ENCODE data around the gene ZNF18.

The ZNF18 gene

GRCh38 chr17:11969565-11969964 lies 27.7 kb downstream of the ZNF18 start:
- H3K36me3 ChIP-seq (ENCODE audit: control insufficient read depth, low read length): no peaks in the 10 kb centered on the region
- H3K4me2 ChIP-seq (ENCODE audit: low read length): no peak overlapping the region
- H3K27me3 ChIP-seq (ENCODE audit: control insufficient read depth, low read length): no peaks in the 10 kb centered on the region
- TF ChIP-seq EZH2phosphoT487 (IDR thresholded peaks at IDR 0.05; ENCODE audit: borderline replicate concordance, low read length): no peak
- TF ChIP-seq, protein P1, sequence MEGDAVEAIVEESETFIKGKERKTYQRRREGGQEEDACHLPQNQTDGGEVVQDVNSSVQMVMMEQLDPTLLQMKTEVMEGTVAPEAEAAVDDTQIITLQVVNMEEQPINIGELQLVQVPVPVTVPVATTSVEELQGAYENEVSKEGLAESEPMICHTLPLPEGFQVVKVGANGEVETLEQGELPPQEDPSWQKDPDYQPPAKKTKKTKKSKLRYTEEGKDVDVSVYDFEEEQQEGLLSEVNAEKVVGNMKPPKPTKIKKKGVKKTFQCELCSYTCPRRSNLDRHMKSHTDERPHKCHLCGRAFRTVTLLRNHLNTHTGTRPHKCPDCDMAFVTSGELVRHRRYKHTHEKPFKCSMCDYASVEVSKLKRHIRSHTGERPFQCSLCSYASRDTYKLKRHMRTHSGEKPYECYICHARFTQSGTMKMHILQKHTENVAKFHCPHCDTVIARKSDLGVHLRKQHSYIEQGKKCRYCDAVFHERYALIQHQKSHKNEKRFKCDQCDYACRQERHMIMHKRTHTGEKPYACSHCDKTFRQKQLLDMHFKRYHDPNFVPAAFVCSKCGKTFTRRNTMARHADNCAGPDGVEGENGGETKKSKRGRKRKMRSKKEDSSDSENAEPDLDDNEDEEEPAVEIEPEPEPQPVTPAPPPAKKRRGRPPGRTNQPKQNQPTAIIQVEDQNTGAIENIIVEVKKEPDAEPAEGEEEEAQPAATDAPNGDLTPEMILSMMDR (IDR thresholded peaks at IDR 0.05; ENCODE audit: low read depth, low read length, poor library complexity, severe bottlenecking): no peak
- no peak overlapping the region for H3K27ac ChIP-seq (ENCODE audit: low read depth, low read length)
- 0 out of 2 replicates have a peak, but pooled peaks cover 4% of the 10 kb centered on the region for H3K9me3 ChIP-seq (ENCODE audit: control insufficient read depth, insufficient read depth, low read length)
- H3K4me1 ChIP-seq (ENCODE audit: control insufficient read depth, low read length): no peaks in the 10 kb centered on the region
- no peaks in the 10 kb centered on the region for H3K9me2 ChIP-seq (replicated peaks; ENCODE audit: control insufficient read depth, low read length)
- H3K79me2 ChIP-seq (ENCODE audit: control insufficient read depth, low read length): no peaks in the 10 kb centered on the region
- no peaks in the 10 kb centered on the region for H4K20me1 ChIP-seq (ENCODE audit: control insufficient read depth, insufficient read depth, low read depth, low read length)
- no peaks in the 10 kb centered on the region for H3F3A ChIP-seq (ENCODE audit: control insufficient read depth, insufficient read depth)
- H3K4me3 ChIP-seq (ENCODE audit: low read length): no peak overlapping the region

- no peak overlapping the region for H3K4me2 ChIP-seq (ENCODE audit: low read length)
- H3K79me2 ChIP-seq (ENCODE audit: control insufficient read depth, low read length): no peaks in the 10 kb centered on the region
- no peaks in the 10 kb centered on the region for H3K9me2 ChIP-seq (replicated peaks; ENCODE audit: control insufficient read depth, low read length)
- H3K27ac ChIP-seq (ENCODE audit: low read depth, low read length): no peak overlapping the region
- no peaks in the 10 kb centered on the region for H4K20me1 ChIP-seq (ENCODE audit: control insufficient read depth, insufficient read depth, low read depth, low read length)
- peaks cover 5% of the 10 kb centered on the region; the same call in 1 of the 2 replicates for H3K9me3 ChIP-seq (ENCODE audit: control insufficient read depth, insufficient read depth, low read length)
- H3K4me1 ChIP-seq (ENCODE audit: control insufficient read depth, low read length): no peaks in the 10 kb centered on the region
- H3F3A ChIP-seq (ENCODE audit: control insufficient read depth, insufficient read depth): no peaks in the 10 kb centered on the region
- H3K27me3 ChIP-seq (ENCODE audit: control insufficient read depth, low read length): no peaks in the 10 kb centered on the region
- TF ChIP-seq, protein P1 (IDR thresholded peaks at IDR 0.05; ENCODE audit: low read depth, low read length, poor library complexity, severe bottlenecking): no peak
- no peak for TF ChIP-seq EZH2phosphoT487 (IDR thresholded peaks at IDR 0.05; ENCODE audit: borderline replicate concordance, low read length)
- no peaks in the 10 kb centered on the region for H3K36me3 ChIP-seq (ENCODE audit: control insufficient read depth, low read length)
- no peak overlapping the region for H3K4me3 ChIP-seq (ENCODE audit: low read length)
Observed at GRCh38 chr17:11954936-11955335, 42.3 kb downstream of the ZNF18 start.

- no peaks in the 10 kb centered on the region for H3K36me3 ChIP-seq (ENCODE audit: control insufficient read depth, low read length)
- no peak overlapping the region for H3K4me3 ChIP-seq (ENCODE audit: low read length)
- peaks cover 5% of the 10 kb centered on the region; the same call in 1 of the 2 replicates for H3K9me3 ChIP-seq (ENCODE audit: control insufficient read depth, insufficient read depth, low read length)
- H3K79me2 ChIP-seq (ENCODE audit: control insufficient read depth, low read length): no peaks in the 10 kb centered on the region
- no peak overlapping the region for H3K4me2 ChIP-seq (ENCODE audit: low read length)
- no peaks in the 10 kb centered on the region for H3K27me3 ChIP-seq (ENCODE audit: control insufficient read depth, low read length)
- H3K27ac ChIP-seq (ENCODE audit: low read depth, low read length): no peak overlapping the region
- no peaks in the 10 kb centered on the region for H4K20me1 ChIP-seq (ENCODE audit: control insufficient read depth, insufficient read depth, low read depth, low read length)
- H3K9me2 ChIP-seq (replicated peaks; ENCODE audit: control insufficient read depth, low read length): no peaks in the 10 kb centered on the region
- TF ChIP-seq, protein P1 (IDR thresholded peaks at IDR 0.05; ENCODE audit: low read depth, low read length, poor library complexity, severe bottlenecking): no peak
- no peak for TF ChIP-seq EZH2phosphoT487 (IDR thresholded peaks at IDR 0.05; ENCODE audit: borderline replicate concordance, low read length)
- no peaks in the 10 kb centered on the region for H3K4me1 ChIP-seq (ENCODE audit: control insufficient read depth, low read length)
- H3F3A ChIP-seq (ENCODE audit: control insufficient read depth, insufficient read depth): no peaks in the 10 kb centered on the region
Observed at GRCh38 chr17:11953924-11954323, 43.4 kb downstream of the ZNF18 start.
